Measurements from ENCODE around the gene RAB22A.

GRCh38 chr20:58406422-58407001 lies 97.0 kb downstream of the RAB22A start:
- TF ChIP-seq CTCF (IDR thresholded peaks at IDR 0.05) (no peak), EZH2 (IDR thresholded peaks at IDR 0.05) (no peak)
